HUES64 (cell line): Measurements from ENCODE around the gene NIPBL.
"Not testable (repeated sequence)": the region's sequence is repeated elsewhere in the genome, so short reads cannot be mapped to it uniquely, and the experiment has no call there.

Source experiments
- H3K27ac ChIP-seq: 2 replicates; pipeline ENCODE4 v1.7.0; 2013; ENCODE audit warnings: low read depth, low read length, inconsistent platforms
- H3K27me3 ChIP-seq: 2 replicates; pipeline ENCODE4 v1.6.1; 2013; ENCODE audit warnings: mild to moderate bottlenecking, low read length; ENCODE audit not compliant: insufficient read depth
- H3K36me3 ChIP-seq: 2 replicates; pipeline ENCODE4 v1.6.1; 2013; ENCODE audit warnings: mild to moderate bottlenecking, low read length; ENCODE audit not compliant: insufficient read depth
- H3K4me1 ChIP-seq: 2 replicates; pipeline ENCODE4 v1.6.1; 2013; ENCODE audit warnings: mild to moderate bottlenecking, low read length, moderate library complexity; ENCODE audit not compliant: insufficient read depth
- H3K4me3 ChIP-seq: 2 replicates; pipeline ENCODE4 v1.5.1; 2013; ENCODE audit warnings: mild to moderate bottlenecking, low read length, moderate library complexity
- H3K9ac ChIP-seq: 2 replicates; pipeline ENCODE4 v1.6.1; 2013; ENCODE audit warnings: mild to moderate bottlenecking, low read depth, low read length
- H3K9me3 ChIP-seq: 2 replicates; pipeline ENCODE4 v1.6.1; 2013; ENCODE audit warnings: low read depth, low read length; ENCODE audit not compliant: insufficient read depth
- WGBS: fragments of 150-250, 120-280 bp; methylation state at CpG from one replicate; pipeline ENCODE4 v1.1.7; 2013; ENCODE audit warnings: missing lambda C conversion rate; 5-methylcytosine and 5-hydroxymethylcytosine counted together

Gene NIPBL

DNA sequence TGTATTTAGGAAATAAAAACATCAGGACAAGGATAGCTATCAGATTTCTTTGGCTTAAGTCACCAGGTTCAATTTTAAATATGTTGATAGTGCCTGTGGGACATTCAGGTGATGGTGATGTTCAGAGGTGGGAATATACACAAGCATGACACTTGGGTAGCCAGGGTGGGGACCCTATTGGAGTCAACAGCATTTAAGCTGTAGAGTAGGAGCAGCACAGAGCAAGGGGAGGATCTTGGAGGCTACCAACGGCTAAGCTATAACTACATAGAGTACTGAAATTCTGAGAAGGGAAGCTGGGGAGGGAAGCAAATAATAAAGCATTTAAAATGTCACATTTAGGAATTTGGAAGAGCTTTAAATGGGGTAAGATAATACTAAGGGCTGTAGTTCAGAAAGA lies 194.9 kb downstream of the NIPBL start:
- Histone ChIP-seq H3K27ac (no peak overlapping the region), H3K4me3 (no peak overlapping the region), H3K9ac (no peak overlapping the region), H3K9me3 (no peaks in the 10 kb centered on the region), H3K4me1 (no peaks in the 10 kb centered on the region), H3K27me3 (no peaks in the 10 kb centered on the region), H3K36me3 (no peaks in the 10 kb centered on the region)
- 94% methylated on average over 1 of the region's 1 CpG for WGBS

DNA sequence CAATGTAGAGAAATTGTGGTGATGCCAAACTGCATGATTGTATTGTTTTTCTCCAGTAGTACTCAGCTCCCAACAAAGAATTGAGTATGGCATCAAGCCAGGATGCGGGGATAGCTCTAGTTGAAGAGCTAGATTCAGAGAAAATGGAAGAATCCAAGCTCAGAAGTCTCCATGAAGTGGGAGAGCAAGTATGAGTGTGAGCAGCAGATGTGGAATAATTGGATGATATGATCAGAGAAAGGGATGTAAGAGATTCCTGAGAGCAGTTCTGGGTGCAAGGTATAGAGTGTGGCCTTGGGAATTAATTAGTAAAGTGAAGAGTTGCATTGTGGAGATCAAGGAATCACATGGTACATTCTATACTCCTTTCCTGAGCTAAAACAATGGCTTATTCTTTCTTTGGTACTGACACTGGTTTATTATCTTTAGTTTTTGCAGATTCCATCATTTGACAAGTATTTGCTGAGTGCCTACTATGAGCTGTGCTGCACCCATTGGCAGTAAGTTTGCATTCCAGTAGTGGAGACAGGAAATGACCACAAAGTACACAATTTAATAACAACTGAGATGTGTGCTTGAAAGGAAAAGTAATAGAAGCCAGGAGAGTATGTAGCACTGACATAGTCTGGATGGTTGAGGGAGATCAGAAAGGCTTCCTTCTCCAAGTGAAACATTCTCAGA lies 195.5 kb downstream of the NIPBL start:
- Histone ChIP-seq H3K36me3 (no peaks in the 10 kb centered on the region), H3K9ac (no peak overlapping the region), H3K27me3 (no peaks in the 10 kb centered on the region), H3K4me1 (no peaks in the 10 kb centered on the region), H3K4me3 (no peak overlapping the region), H3K9me3 (no peaks in the 10 kb centered on the region), H3K27ac (no peak overlapping the region)
- WGBS, result 96% methylated on average over 1 of the region's 1 CpG

GRCh38 chr5:37075399-37075950 lies 198.9 kb downstream of the NIPBL start:
- Histone ChIP-seq H3K4me3 (no peak overlapping the region), H3K36me3 (no peaks in the 10 kb centered on the region), H3K27ac (no peak overlapping the region), H3K9ac (no peak overlapping the region), H3K4me1 (no peaks in the 10 kb centered on the region), H3K9me3 (no peaks in the 10 kb centered on the region), H3K27me3 (no peaks in the 10 kb centered on the region; the same call in 1 of the 2 replicates)
- whole genome bisulfite sequencing, result 98% methylated on average over 3 of the region's 3 CpGs

DNA sequence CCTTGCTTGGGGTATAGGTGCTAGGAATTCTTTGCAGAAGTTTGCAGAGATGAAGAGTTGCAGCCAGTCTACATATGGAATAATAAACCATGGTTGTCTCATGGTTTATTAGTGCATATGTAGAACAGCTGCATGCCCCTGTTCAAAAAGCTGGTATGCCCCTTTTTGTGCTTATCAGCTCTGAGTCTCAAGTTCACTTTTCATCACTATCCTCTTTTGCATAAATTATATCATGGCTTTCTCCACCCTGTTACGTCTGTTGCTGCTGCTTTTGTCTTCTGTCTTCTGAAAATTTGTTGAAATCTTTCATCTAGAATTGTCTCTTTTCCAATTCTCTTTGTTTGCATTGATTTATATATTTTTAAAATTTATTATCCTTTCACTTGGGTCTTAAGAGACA lies 200.6 kb downstream of the NIPBL start:
- Histone ChIP-seq H3K27me3 (peaks cover 4% of the 10 kb centered on the region; the same call in 1 of the 2 replicates), H3K27ac (no peak overlapping the region), H3K4me1 (no peaks in the 10 kb centered on the region), H3K9ac (no peak overlapping the region), H3K9me3 (no peaks in the 10 kb centered on the region), H3K4me3 (no peak overlapping the region), H3K36me3 (no peaks in the 10 kb centered on the region)
- 94% methylated on average over 1 of the region's 1 CpG for WGBS

DNA sequence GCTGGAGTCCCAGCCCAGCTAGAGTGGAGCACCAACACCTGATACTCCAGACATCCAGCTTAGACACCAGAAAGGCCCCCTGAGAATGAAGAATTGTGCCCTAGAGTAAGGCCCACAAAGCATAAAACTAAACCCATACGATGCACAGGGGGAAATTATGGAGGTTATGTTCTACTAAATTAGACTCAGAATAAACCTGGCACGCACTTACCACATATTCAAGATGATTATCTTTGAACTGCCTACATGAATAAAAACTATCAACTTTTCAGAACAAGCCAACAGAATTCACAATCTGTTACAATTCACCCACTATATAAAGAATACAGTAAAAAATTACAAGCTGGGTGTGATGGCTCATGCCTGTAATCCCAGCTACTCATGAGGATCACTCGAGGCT lies 204.1 kb downstream of the NIPBL start:
- H3K27ac ChIP-seq, result no peak overlapping the region
- H3K9ac ChIP-seq, result no peak overlapping the region
- 85% methylated on average over 2 of the region's 3 CpGs for WGBS
- H3K9me3 ChIP-seq, result no peaks in the 10 kb centered on the region
- H3K27me3 ChIP-seq, result peaks cover 38% of the 10 kb centered on the region
- H3K4me1 ChIP-seq, result no peaks in the 10 kb centered on the region; the same call in 1 of the 2 replicates
- no peaks in the 10 kb centered on the region for H3K36me3 ChIP-seq
- H3K4me3 ChIP-seq, result no peak overlapping the region

DNA sequence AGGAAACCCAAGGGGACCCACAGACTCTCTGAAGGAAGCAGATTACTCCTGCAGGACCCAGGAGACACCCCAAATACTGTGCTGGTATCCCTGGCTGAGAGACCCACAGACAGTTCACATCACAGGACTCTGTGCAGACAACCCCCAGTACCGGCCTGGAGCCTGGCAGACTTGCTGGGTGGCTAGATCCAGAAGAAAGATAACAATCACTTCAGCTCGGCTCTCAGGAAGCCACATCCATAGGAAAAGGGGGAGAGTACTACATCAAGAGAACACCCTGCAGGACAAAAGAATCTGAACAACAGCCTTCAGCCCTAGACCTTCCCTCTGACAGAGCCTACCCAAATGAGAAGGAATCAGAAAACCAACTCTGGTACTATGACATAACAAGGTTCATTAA lies 206.4 kb downstream of the NIPBL start:
- 71% methylated on average over 2 of the region's 2 CpGs for WGBS
- not testable (repeated sequence) for H3K4me1 ChIP-seq, H3K4me3 ChIP-seq, H3K9me3 ChIP-seq, H3K27ac ChIP-seq, H3K36me3 ChIP-seq, H3K9ac ChIP-seq
- peaks cover 60% of the 10 kb centered on the region for H3K27me3 ChIP-seq

GRCh38 chr5:37086026-37086425 lies 209.5 kb downstream of the NIPBL start:
- 63% methylated on average over 1 of the region's 1 CpG for WGBS
- H3K4me1 ChIP-seq, result peaks cover 11% of the 10 kb centered on the region; the same call in 1 of the 2 replicates
- not testable (repeated sequence) for H3K9me3 ChIP-seq

GRCh38 chr5:37086466-37087173 lies 210.1 kb downstream of the NIPBL start:
- 51% methylated on average over 12 of the region's 12 CpGs for WGBS
- H3K4me1 ChIP-seq, result peaks cover 11% of the 10 kb centered on the region; the same call in 1 of the 2 replicates
- H3K9ac ChIP-seq, result no peak overlapping the region
- H3K9me3 ChIP-seq, result no peaks in the 10 kb centered on the region
- H3K27ac ChIP-seq, result no peak overlapping the region
- H3K4me3 ChIP-seq, result no peak overlapping the region
- H3K27me3 ChIP-seq, result peaks cover 88% of the 10 kb centered on the region
- H3K36me3 ChIP-seq, result no peaks in the 10 kb centered on the region

More at GRCh38 chr5:37086026-37086425, 209.5 kb downstream of the NIPBL start:
- not testable (repeated sequence) for H3K27ac ChIP-seq, H3K4me3 ChIP-seq, H3K9ac ChIP-seq, H3K36me3 ChIP-seq
- H3K27me3 ChIP-seq, result peaks cover 87% of the 10 kb centered on the region

DNA sequence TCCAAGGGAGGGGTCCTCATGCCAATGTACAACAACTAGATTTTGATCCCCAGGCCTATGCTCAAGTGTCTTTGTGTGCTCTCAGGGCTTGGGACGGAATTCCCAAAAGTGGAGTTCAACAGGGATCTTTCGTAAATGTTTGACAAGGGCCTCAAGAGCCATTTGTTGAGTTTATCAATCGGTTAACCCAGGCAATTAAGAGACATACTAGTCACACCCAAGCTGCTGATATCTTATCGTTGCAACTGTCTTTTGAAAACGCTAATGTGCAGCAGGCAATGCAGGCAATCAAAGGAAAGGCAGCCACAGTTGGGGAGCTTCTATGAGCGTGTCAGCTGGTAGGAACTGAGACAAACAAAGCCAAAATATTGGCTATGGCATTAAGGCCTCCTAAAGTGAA lies 211.4 kb downstream of the NIPBL start:
- Histone ChIP-seq H3K36me3 (no peaks in the 10 kb centered on the region), H3K9me3 (no peaks in the 10 kb centered on the region), H3K27me3 (peaks cover 90% of the 10 kb centered on the region), H3K4me3 (no peak overlapping the region), H3K9ac (no peak overlapping the region), H3K4me1 (peaks cover 11% of the 10 kb centered on the region; the same call in 1 of the 2 replicates), H3K27ac (no peak overlapping the region)
- 90% methylated on average over 6 of the region's 6 CpGs for WGBS

GRCh38 chr5:37090123-37090726 lies 213.7 kb downstream of the NIPBL start:
- Histone ChIP-seq H3K4me3 (no peak overlapping the region), H3K27ac (no peak overlapping the region), H3K36me3 (no peaks in the 10 kb centered on the region), H3K27me3 (peaks cover 69% of the 10 kb centered on the region), H3K4me1 (peaks cover 11% of the 10 kb centered on the region; the same call in 1 of the 2 replicates), H3K9me3 (no peaks in the 10 kb centered on the region), H3K9ac (no peak overlapping the region)
- WGBS, result 56% methylated on average over 7 of the region's 7 CpGs

DNA sequence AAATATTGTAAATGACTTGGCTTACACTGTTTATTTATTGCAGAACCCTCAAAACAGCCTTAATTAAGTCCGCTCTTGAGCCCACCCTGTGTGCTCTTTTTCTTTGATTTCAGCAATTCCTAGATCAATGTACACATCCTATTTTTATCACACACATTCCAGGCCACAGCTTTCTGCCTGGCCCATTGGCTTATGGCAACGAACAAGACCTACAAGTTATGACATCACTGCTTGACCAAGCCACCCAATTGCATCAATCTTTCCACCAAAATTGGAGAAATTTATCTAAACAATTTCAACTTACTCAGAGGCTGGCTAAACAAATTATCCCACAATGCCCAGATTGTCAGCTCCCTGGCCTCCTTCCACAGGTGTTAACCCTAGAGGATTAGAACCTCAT lies 214.2 kb downstream of the NIPBL start:
- peaks cover 11% of the 10 kb centered on the region; the same call in 1 of the 2 replicates for H3K4me1 ChIP-seq
- 88% methylated on average over 2 of the region's 2 CpGs for WGBS
- no peak overlapping the region for H3K9ac ChIP-seq
- H3K4me3 ChIP-seq, result no peak overlapping the region
- H3K27me3 ChIP-seq, result peaks cover 63% of the 10 kb centered on the region
- H3K9me3 ChIP-seq, result no peaks in the 10 kb centered on the region
- no peak overlapping the region for H3K27ac ChIP-seq
- no peaks in the 10 kb centered on the region for H3K36me3 ChIP-seq
